HL-60 (cell line): ENCODE measurements around the gene GALNT12.

Experiments used
- DNase-seq, 2 experiments: peaks; one replicate each; pipeline ENCODE4 v3.0.0-alpha.2; 2010 to 2020; ENCODE audit warnings: low read depth in 1 of 2, low spot score in 1 of 2
- H3K27ac ChIP-seq: fragments of 250-450 bp; sonication (Bioruptor Pico); replicated peaks from 2 replicates; pipeline ENCODE4 v1.5.1; 2020; ENCODE audit warnings: mild to moderate bottlenecking, moderate library complexity
- H3K27me3 ChIP-seq: fragments of 250-450 bp; sonication (Bioruptor Pico); 2 replicates; pipeline ENCODE4 v1.5.1; 2021; ENCODE audit warnings: mild to moderate bottlenecking, moderate library complexity; ENCODE audit not compliant: insufficient read depth, poor library complexity, severe bottlenecking
- H3K4me3 ChIP-seq: replicated peaks from 2 replicates; pipeline ENCODE4 v1.5.1; 2011; ENCODE audit warnings: mild to moderate bottlenecking, control low read depth, low read length; ENCODE audit not compliant: insufficient read depth
- CTCF ChIP-seq: IDR thresholded peaks from one replicate; pipeline ENCODE4 v1.5.1; 2011; ENCODE audit warnings: low read length, control low read depth, inconsistent platforms; ENCODE audit not compliant: insufficient read depth
- GABPA ChIP-seq: IDR thresholded peaks from 2 replicates; pipeline ENCODE4 v1.6.1; 2012; ENCODE audit warnings: low read depth
- POLR2AphosphoS5 ChIP-seq: IDR thresholded peaks from 2 replicates; pipeline ENCODE4 v1.6.1; 2012; ENCODE audit warnings: low read depth
- SPI1 ChIP-seq: IDR thresholded peaks from 2 replicates; pipeline ENCODE4 v1.6.1; 2012; ENCODE audit warnings: low read depth, mild to moderate bottlenecking, borderline replicate concordance
- TF ChIP-seq, protein P1 (sequence below): IDR thresholded peaks from 2 replicates; pipeline ENCODE4 v1.6.1; 2012; ENCODE audit warnings: low read depth; ENCODE audit not compliant: insufficient replicate concordance

The GALNT12 gene

DNA sequence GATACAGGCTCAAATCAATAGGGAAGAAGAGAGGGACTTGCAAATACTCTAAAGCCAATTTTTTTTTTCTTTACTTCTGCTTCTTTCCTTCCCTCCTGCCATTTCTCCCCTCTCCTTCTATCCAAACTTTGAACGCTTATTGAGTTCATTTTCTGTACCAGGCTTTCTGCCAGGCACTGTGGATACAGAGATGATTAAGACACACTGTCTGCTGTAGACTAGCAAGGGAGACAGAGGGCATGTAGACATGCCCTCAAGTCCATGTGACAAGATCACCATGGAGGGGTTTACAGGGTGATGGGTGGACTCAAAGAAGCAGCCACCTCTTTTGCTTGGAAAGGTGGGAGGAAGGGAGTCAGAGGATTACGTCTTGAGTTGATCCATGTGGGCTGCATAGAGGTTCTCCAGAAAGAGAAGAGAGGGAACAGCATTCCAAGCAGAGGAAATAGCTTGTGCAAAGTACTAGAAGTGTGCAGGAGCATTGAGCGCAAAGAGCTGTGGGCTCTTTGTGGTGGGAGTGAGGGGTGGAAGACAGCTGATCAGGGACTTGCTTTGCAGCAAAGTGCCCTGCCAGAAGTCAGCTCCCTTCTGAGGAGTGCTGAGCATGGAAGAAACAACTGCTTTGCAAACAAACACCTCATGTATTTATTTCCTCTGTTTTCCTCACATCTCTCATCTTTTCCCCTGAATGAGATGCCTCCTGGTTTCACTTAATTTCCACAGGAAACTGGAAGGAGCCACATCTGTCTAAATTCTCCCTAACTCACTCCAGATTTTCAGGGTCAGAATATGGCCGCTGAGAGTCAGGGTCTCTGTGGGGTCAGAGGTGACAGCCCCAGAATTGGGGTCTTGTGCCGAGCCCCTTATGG, 71.9 kb downstream of the GALNT12 start:
- Histone ChIP-seq H3K27me3 (no peaks in the 10 kb centered on the region), H3K27ac (no peak overlapping the region), H3K4me3 (no peak overlapping the region)
- DNase-seq, result no peak
- TF ChIP-seq, protein P1, sequence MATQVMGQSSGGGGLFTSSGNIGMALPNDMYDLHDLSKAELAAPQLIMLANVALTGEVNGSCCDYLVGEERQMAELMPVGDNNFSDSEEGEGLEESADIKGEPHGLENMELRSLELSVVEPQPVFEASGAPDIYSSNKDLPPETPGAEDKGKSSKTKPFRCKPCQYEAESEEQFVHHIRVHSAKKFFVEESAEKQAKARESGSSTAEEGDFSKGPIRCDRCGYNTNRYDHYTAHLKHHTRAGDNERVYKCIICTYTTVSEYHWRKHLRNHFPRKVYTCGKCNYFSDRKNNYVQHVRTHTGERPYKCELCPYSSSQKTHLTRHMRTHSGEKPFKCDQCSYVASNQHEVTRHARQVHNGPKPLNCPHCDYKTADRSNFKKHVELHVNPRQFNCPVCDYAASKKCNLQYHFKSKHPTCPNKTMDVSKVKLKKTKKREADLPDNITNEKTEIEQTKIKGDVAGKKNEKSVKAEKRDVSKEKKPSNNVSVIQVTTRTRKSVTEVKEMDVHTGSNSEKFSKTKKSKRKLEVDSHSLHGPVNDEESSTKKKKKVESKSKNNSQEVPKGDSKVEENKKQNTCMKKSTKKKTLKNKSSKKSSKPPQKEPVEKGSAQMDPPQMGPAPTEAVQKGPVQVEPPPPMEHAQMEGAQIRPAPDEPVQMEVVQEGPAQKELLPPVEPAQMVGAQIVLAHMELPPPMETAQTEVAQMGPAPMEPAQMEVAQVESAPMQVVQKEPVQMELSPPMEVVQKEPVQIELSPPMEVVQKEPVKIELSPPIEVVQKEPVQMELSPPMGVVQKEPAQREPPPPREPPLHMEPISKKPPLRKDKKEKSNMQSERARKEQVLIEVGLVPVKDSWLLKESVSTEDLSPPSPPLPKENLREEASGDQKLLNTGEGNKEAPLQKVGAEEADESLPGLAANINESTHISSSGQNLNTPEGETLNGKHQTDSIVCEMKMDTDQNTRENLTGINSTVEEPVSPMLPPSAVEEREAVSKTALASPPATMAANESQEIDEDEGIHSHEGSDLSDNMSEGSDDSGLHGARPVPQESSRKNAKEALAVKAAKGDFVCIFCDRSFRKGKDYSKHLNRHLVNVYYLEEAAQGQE, result no peak
- no peak for TF ChIP-seq CTCF
- no peak for TF ChIP-seq SPI1
- TF ChIP-seq GABPA, result no peak
- no peak for TF ChIP-seq POLR2AphosphoS5

DNA sequence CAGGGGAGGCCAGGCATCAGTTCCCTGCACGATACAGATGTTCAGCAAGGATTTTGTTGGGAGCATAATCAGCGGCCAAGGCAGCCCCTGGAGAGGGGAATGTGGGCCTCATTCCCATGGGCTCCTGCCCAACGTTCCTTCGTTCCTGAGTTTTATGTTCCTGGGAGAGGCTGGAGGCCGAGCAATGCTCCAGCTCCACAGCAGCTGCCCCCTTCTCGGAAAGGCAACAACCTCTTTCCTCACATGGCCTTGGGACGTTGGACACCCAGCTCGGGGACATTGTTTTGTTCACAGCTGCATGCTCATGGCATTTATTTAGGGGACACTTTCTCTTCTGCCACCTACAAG, 72.5 kb downstream of the GALNT12 start:
- no peaks in the 10 kb centered on the region for H3K27me3 ChIP-seq
- no peak overlapping the region for H3K27ac ChIP-seq
- H3K4me3 ChIP-seq, result no peak overlapping the region
- no peak for DNase-seq
- TF ChIP-seq, protein P1, result no peak

DNA sequence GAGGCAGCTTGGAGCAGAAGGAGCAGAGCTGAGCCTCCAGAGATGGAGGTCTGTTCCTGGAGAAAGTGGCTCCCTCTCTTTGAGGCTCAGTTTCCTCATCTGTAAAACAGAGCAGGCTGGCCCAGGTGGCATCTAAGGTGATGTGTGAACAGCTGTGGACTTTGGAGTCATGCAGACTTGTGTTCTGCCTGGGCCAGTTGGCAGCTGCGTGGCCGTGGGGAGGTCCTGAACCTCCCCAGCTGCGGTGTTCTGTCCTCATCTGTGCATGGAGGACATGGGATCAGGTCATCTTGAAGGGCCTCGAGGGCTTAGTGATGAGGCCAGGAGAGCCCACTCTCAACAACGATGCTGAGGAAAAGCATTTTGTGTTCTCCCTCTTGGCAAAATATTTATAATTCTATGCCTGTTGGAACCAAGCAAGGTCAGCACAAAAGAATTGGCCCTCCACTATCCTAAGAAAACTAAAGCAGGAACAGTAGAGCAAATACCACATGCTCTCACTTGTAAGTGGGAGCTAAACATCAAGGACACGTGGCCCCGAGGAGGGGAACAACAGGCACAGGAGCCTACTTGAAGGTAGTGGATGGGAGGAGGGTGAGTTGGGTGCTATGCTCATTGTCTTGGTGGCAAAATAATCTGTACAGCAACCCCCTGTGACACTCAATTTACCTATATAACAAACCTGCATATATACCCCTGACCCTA, 73.0 kb downstream of the GALNT12 start:
- no peak for DNase-seq
- H3K27me3 ChIP-seq, result no peaks in the 10 kb centered on the region
- H3K4me3 ChIP-seq, result no peak overlapping the region
- TF ChIP-seq, protein P1, result no peak
- no peak for TF ChIP-seq CTCF
- TF ChIP-seq SPI1, result no peak
- no peak for TF ChIP-seq POLR2AphosphoS5
- no peak for TF ChIP-seq GABPA
- no peak overlapping the region for H3K27ac ChIP-seq
